C4-2B (cell line): ENCODE data around the gene IRF2BP1.

Source experiments
- CTCF ChIP-seq: fragments of 450-650 bp; conservative IDR thresholded peaks from 2 replicates; pipeline ENCODE4 v1.5.1; 2017; ENCODE audit warnings: mild to moderate bottlenecking
- ZFX ChIP-seq: fragments of 450-650 bp; IDR thresholded peaks from 2 replicates; pipeline ENCODE4 v1.6.1; 2017

DNA sequence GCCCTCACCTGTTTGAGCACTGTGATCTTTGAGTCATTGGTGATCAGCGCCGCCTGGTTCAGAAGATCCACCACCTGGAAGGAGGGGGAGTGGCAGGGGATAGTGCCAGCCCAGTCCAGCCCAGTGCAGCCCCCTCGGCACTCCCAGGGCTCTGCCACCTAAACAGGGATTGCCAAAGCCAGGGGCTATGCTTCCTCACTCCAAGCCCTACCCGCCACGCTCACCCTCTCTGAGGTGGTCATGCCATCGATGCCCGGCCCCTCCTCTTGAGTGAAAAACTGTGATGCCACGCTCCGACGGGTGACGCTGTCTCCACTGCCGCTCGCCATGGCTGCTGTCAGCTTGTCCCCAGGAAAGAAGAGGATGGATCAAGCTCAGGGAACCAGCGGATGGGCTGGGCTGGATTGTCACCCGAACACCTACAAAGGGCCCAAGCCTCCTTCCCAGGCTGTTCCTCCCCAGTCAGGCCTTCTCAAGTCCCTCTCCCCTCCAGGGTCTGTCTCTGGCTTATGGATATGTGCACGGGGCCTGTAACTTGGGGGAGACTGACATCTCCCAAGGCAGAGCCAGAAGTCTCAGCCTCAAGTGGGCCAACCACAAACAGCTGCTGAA is 31.7 kb downstream of the IRF2BP1 start:
- TF ChIP-seq CTCF (no peak), ZFX (no peak)
